Panc1 (cell line): Measurements from ENCODE around the gene KCNT1. TPM values are rescaled to one million over a fixed set of nuclear protein-coding genes. Genes with fewer than 3 reads are reported as not detected.

Experiments used
- ATAC-seq: fragments of 200-7000 bp; cut with Tn5 transposase; 2 replicates; pipeline ENCODE4 v1.9.1; 2020; ENCODE audit warnings: mild to moderate bottlenecking, moderate library complexity
- BruUV-seq: library from RNA; stranded (reverse); fragments of 400-500 nt; replicated peaks from 2 replicates; lab custom pipeline; 2021; lab: Mats Ljungman, UMichigan
- CTCF ChIA-PET: fragments of 300-600 bp; sonication (Branson Sonifier 250); formaldehyde crosslinking; loops from one replicate; lab custom pipeline; 2022; ENCODE audit warnings: antibody characterized with exemption; lab: Charles Lee
- POLR2A ChIA-PET: fragments of 300-600 bp; sonication (Branson Sonifier 250); formaldehyde crosslinking; loops from one replicate; lab custom pipeline; 2022; ENCODE audit warnings: antibody characterized with exemption; lab: Charles Lee
- DNase-seq: peaks from one replicate; pipeline ENCODE4 v3.0.0-alpha.2; 2010; ENCODE audit warnings: low read depth, low spot score
- H3K27ac ChIP-seq: 2 replicates; pipeline ENCODE4 v1.5.1; 2011; ENCODE audit warnings: mild to moderate bottlenecking, low read length, inconsistent platforms
- H3K27me3 ChIP-seq: fragments of 200-500 bp; sonication (Bioruptor generic); 2 replicates; pipeline ENCODE4 v1.6.0; 2014; ENCODE audit warnings: low read length, inconsistent platforms; ENCODE audit not compliant: control insufficient read depth, insufficient read depth
- H3K36me3 ChIP-seq: fragments of 200-500 bp; sonication (Bioruptor generic); 2 replicates; pipeline ENCODE4 v1.5.1; 2014; ENCODE audit warnings: inconsistent platforms, mild to moderate bottlenecking, low read length, moderate library complexity; ENCODE audit not compliant: control insufficient read depth, insufficient read depth
- H3K4me1 ChIP-seq: 2 replicates; pipeline ENCODE4 v1.5.1; 2011; ENCODE audit warnings: inconsistent platforms, mild to moderate bottlenecking, low read length, moderate library complexity; ENCODE audit not compliant: control insufficient read depth, insufficient read depth
- H3K4me3 ChIP-seq, 2 experiments: 2 replicates each; pipeline ENCODE4 v1.5.1; 2011 to 2012; ENCODE audit warnings: low read depth in 2 of 2, low read length in 2 of 2, mild to moderate bottlenecking in 2 of 2, inconsistent platforms in 1 of 2, moderate library complexity in 1 of 2
- H3K9me3 ChIP-seq: fragments of 200-500 bp; sonication (Bioruptor generic); 2 replicates; pipeline ENCODE4 v1.5.1; 2014; ENCODE audit warnings: low read depth, mild to moderate bottlenecking, inconsistent platforms, low read length, moderate library complexity; ENCODE audit not compliant: control insufficient read depth, insufficient read depth
- CTCF ChIP-seq: fragments of 450-650 bp; IDR thresholded peaks from 2 replicates; pipeline ENCODE4 v1.5.1; 2017; ENCODE audit warnings: mild to moderate bottlenecking
- POLR2AphosphoS5 ChIP-seq: IDR thresholded peaks from 2 replicates; pipeline ENCODE4 v1.6.1; 2012; ENCODE audit warnings: mild to moderate bottlenecking, low read depth, low read length, moderate library complexity
- REST ChIP-seq, 2 experiments: IDR thresholded peaks; 2 replicates each; pipeline ENCODE4 v1.6.1; 2011 to 2012; ENCODE audit warnings: low read depth in 2 of 2, control low read depth in 1 of 2, low read length in 1 of 2, mild to moderate bottlenecking in 1 of 2, moderate library complexity in 1 of 2; ENCODE audit not compliant: insufficient read depth in 1 of 2
- SIN3A ChIP-seq: IDR thresholded peaks from 2 replicates; pipeline ENCODE4 v1.6.1; 2012; ENCODE audit warnings: low read depth, mild to moderate bottlenecking, low read length, moderate library complexity, borderline replicate concordance; ENCODE audit not compliant: insufficient read depth
- TCF7L2 ChIP-seq: IDR thresholded peaks from 2 replicates; pipeline ENCODE4 v1.6.1; 2011; ENCODE audit warnings: mild to moderate bottlenecking, low read depth, low read length, inconsistent platforms
- in situ Hi-C: cut with HindIII; loops from 2 replicates; pipeline ENCODE4 v1.10.0; 2016; ENCODE audit warnings: low sequenced_read_pairs, low pct_unique_long_range_greater_than_20kb
- intact Hi-C: fragments of 100-400 bp; cut with micrococcal nuclease; formaldehyde crosslinking; loops from one replicate; pipeline ENCODE4 v1.10.0; 2022; ENCODE audit not compliant: unreplicated experiment
- total RNA-seq: library from RNA; stranded (reverse); gene quantifications from one replicate; pipeline ENCODE4 v1.2.1, GENCODE V29; 2021; ENCODE audit not compliant: unreplicated experiment

Gene KCNT1
- total RNA-seq, 1 experiment from 2014 or later = not detected

GRCh38 chr9:135752281-135753204 is 50.6 kb downstream of the KCNT1 start:
- ChIA-PET CTCF (no interaction called here), POLR2A (no interaction called here)
- in situ Hi-C loops (no loop called here), intact Hi-C loops (no loop called here)
- H3K27me3 ChIP-seq = no peaks in the 10 kb centered on the region
- DNase-seq = no peak
- no peaks in the 10 kb centered on the region for H3K4me1 ChIP-seq
- BruUV-seq = no TSS peak
- TF ChIP-seq CTCF (no peak), SIN3A (no peak), POLR2AphosphoS5 (no peak), TCF7L2 (no peak), REST (IDR thresholded peaks at IDR 0.05; ENCODE audit: insufficient read depth in 1 of 2, low read depth in 2 of 2, low read length in 1 of 2) (no peak)
- H3K36me3 ChIP-seq = no peaks in the 10 kb centered on the region
- no peak overlapping the region for H3K4me3 ChIP-seq
- ATAC-seq = no peak
- no peaks in the 10 kb centered on the region for H3K9me3 ChIP-seq
- no peak overlapping the region for H3K27ac ChIP-seq

GRCh38 chr9:135753391-135754105 is 51.6 kb downstream of the KCNT1 start:
- Histone ChIP-seq H3K36me3 (no peaks in the 10 kb centered on the region), H3K9me3 (no peaks in the 10 kb centered on the region), H3K27me3 (no peaks in the 10 kb centered on the region), H3K27ac (no peak overlapping the region), H3K4me1 (no peaks in the 10 kb centered on the region), H3K4me3 (no peak overlapping the region)
- ATAC-seq (no peak), DNase-seq (no peak)
- CTCF ChIA-PET = no interaction called here
- in situ Hi-C loops = no loop called here
- no peak for TF ChIP-seq POLR2AphosphoS5
- no peak for TF ChIP-seq TCF7L2
- no peak for TF ChIP-seq SIN3A
- TF ChIP-seq CTCF = no peak
- no peak for TF ChIP-seq REST (IDR thresholded peaks at IDR 0.05; ENCODE audit: insufficient read depth in 1 of 2, low read depth in 2 of 2, low read length in 1 of 2)
- POLR2A ChIA-PET = no interaction called here
- intact Hi-C loops = no loop called here
- no TSS peak for BruUV-seq
